GM12891 (cell line): ENCODE measurements around the gene WTAP.

Experiments used
- DNase-seq: peaks from one replicate; pipeline ENCODE4 v3.0.0; 2011; ENCODE audit warnings: low spot score; ENCODE audit not compliant: insufficient read length
- FAIRE-seq: peaks from 2 replicates; lab custom pipeline; 2011; peaks lifted over from hg19 to GRCh38; lab: Jason Lieb, UNC
- PAX5 ChIP-seq: IDR thresholded peaks from 2 replicates; pipeline ENCODE4 v1.6.1; 2011; ENCODE audit warnings: low read length, moderate library complexity, mild to moderate bottlenecking; ENCODE audit not compliant: insufficient read depth, severe bottlenecking
- POLR2A ChIP-seq: IDR thresholded peaks from 2 replicates; pipeline ENCODE4 v1.6.1; 2011; ENCODE audit warnings: low read depth, low read length, control low read depth
- POLR2AphosphoS5 ChIP-seq: IDR thresholded peaks from 2 replicates; pipeline ENCODE4 v1.6.1; 2011; ENCODE audit warnings: low read depth, low read length, control low read depth
- POU2F2 ChIP-seq: IDR thresholded peaks from 2 replicates; pipeline ENCODE4 v1.6.1; 2011; ENCODE audit warnings: low read depth, mild to moderate bottlenecking, control low read depth, low read length, moderate library complexity
- SPI1 ChIP-seq: IDR thresholded peaks from 2 replicates; pipeline ENCODE4 v1.6.1; 2011; ENCODE audit warnings: low read depth, low read length, control low read depth
- TAF1 ChIP-seq: IDR thresholded peaks from 2 replicates; pipeline ENCODE4 v1.6.1; 2011; ENCODE audit warnings: low read depth, low read length, control low read depth

The WTAP gene

GRCh38 chr6:159760602-159761057, 33.3 kb downstream of the WTAP start:
- DNase-seq (no peak), FAIRE-seq (no peak)
- TF ChIP-seq POLR2A = 0 out of 2 replicates have a peak, but pooled peaks have one; percentile 23
- TF ChIP-seq TAF1 = no peak
- no peak for TF ChIP-seq PAX5

DNA sequence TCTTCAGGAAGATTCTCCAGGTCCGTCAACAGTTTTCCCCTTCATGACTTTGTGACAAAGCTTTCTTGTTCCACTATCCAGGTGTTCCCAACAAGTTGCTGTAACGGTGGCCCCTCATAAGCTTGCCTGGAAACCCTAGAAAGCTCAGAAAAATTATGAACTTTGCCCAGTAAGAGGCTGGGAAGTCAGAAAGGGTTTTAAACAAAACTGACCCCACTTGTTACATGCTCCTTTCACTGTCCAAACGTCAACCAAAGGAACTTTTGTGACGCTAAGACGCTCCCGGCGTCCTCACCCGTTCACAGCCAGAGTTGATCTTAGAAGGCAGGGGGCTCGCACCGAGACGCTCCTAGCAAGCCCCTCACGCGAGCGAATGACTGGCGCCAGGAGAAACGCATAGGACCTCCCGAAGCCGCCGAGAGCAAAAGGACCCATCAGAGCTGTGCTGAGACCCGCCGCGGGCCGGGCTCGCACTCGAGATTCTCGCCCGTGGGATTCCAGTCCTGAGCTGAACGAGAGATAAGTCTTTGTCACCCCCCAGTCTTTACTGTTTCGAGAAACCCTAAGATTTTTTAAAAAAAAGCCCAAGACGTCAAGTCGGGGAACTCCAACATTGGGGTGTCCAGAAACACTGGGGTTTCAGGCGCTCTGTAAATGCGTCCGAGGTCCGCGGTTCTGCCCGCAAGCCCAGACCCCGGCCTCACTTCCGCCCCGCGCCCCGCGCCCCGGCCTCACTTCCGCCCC, 34.0 kb downstream of the WTAP start:
- peak; percentile 8 for DNase-seq
- no peak for FAIRE-seq
- TF ChIP-seq SPI1 = 0 out of 2 replicates have a peak, but pooled peaks have one; percentile 13
- TF ChIP-seq POU2F2 = no peak
- TF ChIP-seq POLR2AphosphoS5 = no peak

- FAIRE-seq (peak; percentile 99), DNase-seq (peak; percentile 96)
- TF ChIP-seq POLR2AphosphoS5 = peak; percentile 57; the same call in 1 of the 2 replicates
- no peak; the same call in 1 of the 2 replicates for TF ChIP-seq POU2F2
- no peak for TF ChIP-seq PAX5
- TF ChIP-seq POLR2A = peak; percentile 76; the same call in 1 of the 2 replicates
- TF ChIP-seq SPI1 = peak; percentile 49
- TF ChIP-seq TAF1 = peak; percentile 14; the same call in 1 of the 2 replicates
These were observed 34.8 kb downstream of the WTAP start, which contains the start of gene ACAT2 for GRCh38 chr6:159761873-159762680. ACAT2 (plus strand) TSS chr6:159762045; CDS start chr6:159762088, 43 bp downstream.

- FAIRE-seq = no peak
- TF ChIP-seq TAF1 (0 out of 2 replicates have a peak, but pooled peaks have one; percentile 9), POU2F2 (0 out of 2 replicates have a peak, but pooled peaks have one; percentile 29), POLR2A (no peak)
- peak; percentile 25 for DNase-seq
These were observed 35.5 kb downstream of the WTAP start for GRCh38 chr6:159762681-159763293.

DNA sequence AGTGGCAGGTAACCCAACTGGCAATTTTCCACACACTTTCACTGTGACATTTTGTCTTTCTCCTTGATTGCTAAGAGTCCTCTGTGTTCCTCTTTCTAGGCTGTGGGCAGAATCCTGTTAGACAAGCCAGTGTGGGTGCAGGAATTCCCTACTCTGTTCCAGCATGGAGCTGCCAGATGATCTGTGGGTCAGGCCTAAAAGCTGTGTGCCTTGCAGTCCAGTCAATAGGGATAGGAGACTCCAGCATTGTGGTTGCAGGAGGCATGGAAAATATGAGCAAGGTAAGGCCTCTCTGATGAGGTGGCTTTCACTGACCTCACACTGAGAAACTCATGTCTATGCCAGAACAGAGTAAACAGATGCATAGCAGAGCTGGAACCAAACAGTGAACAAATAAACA, 39.6 kb downstream of the WTAP start:
- no peak for TF ChIP-seq POLR2A
- TF ChIP-seq POU2F2 = no peak
- TF ChIP-seq POLR2AphosphoS5 = no peak
- no peak for TF ChIP-seq PAX5
- TF ChIP-seq SPI1 = no peak
- no peak for TF ChIP-seq TAF1
- no peak for DNase-seq
- no peak for FAIRE-seq

GRCh38 chr6:159769470-159769869, 42.2 kb downstream of the WTAP start:
- DNase-seq = no peak
- FAIRE-seq = no peak
- no peak for TF ChIP-seq POLR2AphosphoS5
- no peak for TF ChIP-seq POLR2A
- TF ChIP-seq PAX5 = no peak

GRCh38 chr6:159772196-159772595, 44.9 kb downstream of the WTAP start:
- no peak for FAIRE-seq

DNA sequence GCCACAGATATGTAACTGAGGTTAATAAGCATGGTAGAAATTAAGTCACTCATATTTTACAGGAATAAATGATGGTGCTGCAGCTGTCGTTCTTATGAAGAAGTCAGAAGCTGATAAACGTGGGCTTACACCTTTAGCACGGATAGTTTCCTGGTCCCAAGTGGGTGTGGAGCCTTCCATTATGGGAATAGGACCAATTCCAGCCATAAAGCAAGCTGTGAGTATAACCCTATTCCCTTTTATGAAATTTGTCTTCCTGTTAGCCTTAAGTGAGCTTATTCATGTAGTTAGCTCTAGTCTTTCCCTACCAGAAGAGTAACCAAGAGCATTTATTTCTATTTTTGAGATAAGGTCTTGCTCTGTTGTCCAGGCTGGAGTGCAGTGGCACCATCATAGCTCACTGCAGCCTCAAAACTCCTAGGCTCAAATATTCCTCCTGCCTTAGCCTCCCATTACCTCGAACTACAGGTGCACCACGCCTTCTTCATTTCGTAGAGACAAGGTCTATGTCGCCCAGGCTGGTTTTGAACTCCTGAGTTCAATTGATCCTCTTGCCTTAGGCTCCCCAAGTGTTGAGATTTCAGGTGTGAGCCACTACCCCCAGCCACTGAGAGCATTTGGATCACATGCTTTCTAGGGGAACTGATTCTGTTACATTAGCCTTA, 50.1 kb downstream of the WTAP start:
- TF ChIP-seq POLR2A = peak; percentile 65; the same call in 1 of the 2 replicates
- no peak for TF ChIP-seq TAF1
- TF ChIP-seq POU2F2 = no peak
- TF ChIP-seq SPI1 = no peak
- TF ChIP-seq PAX5 = no peak
- TF ChIP-seq POLR2AphosphoS5 = peak; percentile 54; the same call in 1 of the 2 replicates
- no peak for DNase-seq
- no peak for FAIRE-seq

More at GRCh38 chr6:159772196-159772595, 44.9 kb downstream of the WTAP start:
- no peak for DNase-seq
- no peak for TF ChIP-seq POLR2AphosphoS5
- no peak for TF ChIP-seq TAF1
- no peak for TF ChIP-seq POLR2A
- no peak for TF ChIP-seq PAX5
- no peak for TF ChIP-seq SPI1
- no peak for TF ChIP-seq POU2F2

DNA sequence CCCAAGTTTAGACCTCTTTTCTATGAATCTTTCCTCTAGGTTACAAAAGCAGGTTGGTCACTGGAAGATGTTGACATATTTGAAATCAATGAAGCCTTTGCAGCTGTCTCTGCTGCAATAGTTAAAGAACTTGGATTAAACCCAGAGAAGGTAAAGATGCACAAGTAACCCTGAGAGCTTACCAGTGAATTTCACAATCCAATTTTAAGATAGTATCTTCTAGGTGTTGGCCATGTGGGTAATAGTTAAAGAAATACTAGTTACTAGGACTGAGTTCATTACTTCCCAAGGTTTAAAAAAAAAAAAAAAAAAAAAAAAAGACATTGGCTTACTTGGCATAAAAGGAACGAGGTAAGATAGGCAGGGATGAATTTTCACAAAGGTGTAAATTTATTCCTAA, 50.8 kb downstream of the WTAP start:
- DNase-seq = no peak

More for the DNA sequence above, 50.8 kb downstream of the WTAP start:
- FAIRE-seq = no peak
- TF ChIP-seq PAX5 = no peak
